HEK293 (cell line): ENCODE measurements around the gene PES1.
A peak's percentile ranks its signal among the peaks of the same experiment; 100 is the strongest.

Experiments
- CTCF ChIA-PET: fragments of 350-600 bp; formaldehyde crosslinking; extraction: SDS; loops from one replicate; lab custom pipeline; 2021; ENCODE audit warnings: antibody characterized with exemption; lab: Yijun Ruan, JAX
- POLR2A ChIA-PET: fragments of 300-600 bp; formaldehyde crosslinking; extraction: SDS; loops from one replicate; lab custom pipeline; 2020; ENCODE audit warnings: antibody characterized with exemption, inconsistent platforms; lab: Yijun Ruan, JAX
- H3K27ac ChIP-seq: fragments of 200-500 bp; sonication (Bioruptor generic); 2 replicates; pipeline ENCODE4 v1.5.1; 2014; ENCODE audit warnings: low read depth, low read length, control low read depth, inconsistent platforms; ENCODE audit errors: extremely low read depth
- H3K36me3 ChIP-seq, 2 experiments: fragments of 200-500 bp in 1 of 2; sonication (Bioruptor generic) in 1 of 2; 1 replicate in 1 of 2; 2 replicates in 1 of 2; pipeline ENCODE4 v1.5.1; 2014 to 2017; ENCODE audit warnings: inconsistent platforms in 2 of 2, low read length in 2 of 2; ENCODE audit not compliant: control insufficient read depth in 2 of 2, insufficient read depth in 1 of 2
- H3K4me1 ChIP-seq: fragments of 200-500 bp; sonication (Bioruptor generic); 2 replicates; pipeline ENCODE4 v1.5.1; 2014; ENCODE audit warnings: mild to moderate bottlenecking, low read length, inconsistent platforms; ENCODE audit not compliant: control insufficient read depth, insufficient read depth
- H3K4me3 ChIP-seq: 2 replicates; pipeline ENCODE4 v1.5.1; 2011; ENCODE audit warnings: low read depth, mild to moderate bottlenecking, control low read depth, low read length, moderate library complexity
- H3K9me3 ChIP-seq: fragments of 200-500 bp; sonication (Bioruptor generic); 2 replicates; pipeline ENCODE4 v1.5.1; 2014; ENCODE audit warnings: low read depth, low read length, inconsistent platforms; ENCODE audit not compliant: control insufficient read depth, insufficient read depth
- FEZF1 ChIP-seq: fragments of 450-650 bp; formaldehyde crosslinking; IDR thresholded peaks from 2 replicates; pipeline ENCODE4 v1.5.1; 2016; ENCODE audit warnings: missing biosample characterization, missing genetic modification characterization
- GLIS1 ChIP-seq: fragments of 450-650 bp; formaldehyde crosslinking; IDR thresholded peaks from 2 replicates; pipeline ENCODE4 v1.5.1; 2016; ENCODE audit warnings: missing biosample characterization, missing genetic modification characterization
- IKZF3 ChIP-seq: fragments of 450-650 bp; IDR thresholded peaks from 2 replicates; pipeline ENCODE4 v1.5.0; 2018; ENCODE audit warnings: missing biosample characterization, mild to moderate bottlenecking, missing genetic modification characterization, moderate library complexity
- KLF7 ChIP-seq: fragments of 450-650 bp; formaldehyde crosslinking; IDR thresholded peaks from 2 replicates; pipeline ENCODE4 v1.5.1; 2016; ENCODE audit warnings: missing biosample characterization, missing genetic modification characterization, borderline replicate concordance
- SP3 ChIP-seq: fragments of 450-650 bp; formaldehyde crosslinking; IDR thresholded peaks from 2 replicates; pipeline ENCODE4 v1.5.1; 2016; ENCODE audit warnings: missing biosample characterization, missing genetic modification characterization
- TCF7L2 ChIP-seq: IDR thresholded peaks from 2 replicates; pipeline ENCODE4 v1.6.1; 2011; ENCODE audit warnings: low read depth, mild to moderate bottlenecking, inconsistent platforms, low read length, moderate library complexity, borderline replicate concordance
- YY2 ChIP-seq: fragments of 450-650 bp; formaldehyde crosslinking; IDR thresholded peaks from 2 replicates; pipeline ENCODE4 v1.5.1; 2016; ENCODE audit warnings: missing biosample characterization, missing genetic modification characterization
- ZBTB20 ChIP-seq: fragments of 450-650 bp; formaldehyde crosslinking; IDR thresholded peaks from 2 replicates; pipeline ENCODE4 v1.5.1; 2016; ENCODE audit warnings: missing biosample characterization, missing genetic modification characterization
- ZBTB49 ChIP-seq: fragments of 450-650 bp; formaldehyde crosslinking; IDR thresholded peaks from 2 replicates; pipeline ENCODE4 v1.5.1; 2016; ENCODE audit warnings: missing biosample characterization, missing genetic modification characterization, low read depth
- ZBTB6 ChIP-seq: fragments of 450-650 bp; formaldehyde crosslinking; IDR thresholded peaks from 2 replicates; pipeline ENCODE4 v1.5.1; 2017; ENCODE audit warnings: missing biosample characterization, missing genetic modification characterization
- ZNF248 ChIP-seq: fragments of 450-650 bp; formaldehyde crosslinking; IDR thresholded peaks from 2 replicates; pipeline ENCODE4 v1.5.1; 2017; ENCODE audit warnings: missing biosample characterization, missing genetic modification characterization
- ZNF266 ChIP-seq: fragments of 450-650 bp; formaldehyde crosslinking; IDR thresholded peaks from 2 replicates; pipeline ENCODE4 v1.5.1; 2016; ENCODE audit warnings: missing biosample characterization, missing genetic modification characterization, low read depth
- ZNF274 ChIP-seq, 2 experiments: fragments of 200-500 bp in 1 of 2; fragments of 450-650 bp in 1 of 2; sonication (Bioruptor generic) in 1 of 2; formaldehyde crosslinking in 1 of 2; IDR thresholded peaks; 2 replicates each; pipeline versions ENCODE4 v1.5.1 to v1.6.1; 2014 to 2016; ENCODE audit warnings: borderline replicate concordance in 1 of 2, inconsistent platforms in 1 of 2, low read length in 1 of 2, missing biosample characterization in 1 of 2, missing genetic modification characterization in 1 of 2
- ZNF341 ChIP-seq: fragments of 450-650 bp; formaldehyde crosslinking; IDR thresholded peaks from 2 replicates; pipeline ENCODE4; 2016; ENCODE audit warnings: low read depth, missing biosample characterization, missing genetic modification characterization
- ZNF362 ChIP-seq: fragments of 450-650 bp; formaldehyde crosslinking; IDR thresholded peaks from 2 replicates; pipeline ENCODE4 v1.5.1; 2016; ENCODE audit warnings: missing biosample characterization, missing genetic modification characterization
- ZNF37A ChIP-seq: fragments of 450-650 bp; IDR thresholded peaks from 2 replicates; pipeline ENCODE4 v1.5.1; 2018; ENCODE audit warnings: missing biosample characterization, missing genetic modification characterization
- ZNF513 ChIP-seq: fragments of 450-650 bp; IDR thresholded peaks from 2 replicates; pipeline ENCODE4 v1.5.1; 2018; ENCODE audit warnings: missing biosample characterization, missing genetic modification characterization
- ZNF548 ChIP-seq: fragments of 450-650 bp; formaldehyde crosslinking; IDR thresholded peaks from 2 replicates; pipeline ENCODE4 v1.5.1; 2016; ENCODE audit warnings: missing biosample characterization, missing genetic modification characterization
- ZNF658 ChIP-seq: fragments of 450-650 bp; formaldehyde crosslinking; IDR thresholded peaks from 2 replicates; pipeline ENCODE4; 2016; ENCODE audit warnings: missing biosample characterization, missing genetic modification characterization
- ZNF792 ChIP-seq: fragments of 450-650 bp; formaldehyde crosslinking; IDR thresholded peaks from 2 replicates; pipeline ENCODE4 v1.5.1; 2016; ENCODE audit warnings: missing biosample characterization, missing genetic modification characterization

Gene PES1

GRCh38 chr22:30598986-30599385 lies 7.3 kb upstream of the PES1 start:
- no peak for TF ChIP-seq ZBTB6 (tag by site-specific recombination)
- TF ChIP-seq ZNF362 (tag by site-specific recombination) = 0 out of 2 replicates have a peak, but pooled peaks have one; percentile 0
- TF ChIP-seq, all 188 proteins: peak for 1
- H3K4me1 ChIP-seq = no peaks in the 10 kb centered on the region
- H3K4me3 ChIP-seq = no peak overlapping the region
- H3K27ac ChIP-seq = no peak overlapping the region
- POLR2A ChIA-PET = no interaction called here
- no peaks in the 10 kb centered on the region for H3K9me3 ChIP-seq
- CTCF ChIA-PET = interaction anchor here (0.6 kb wide), 1 partner anchor 17 kb away, joined by 3 read pairs; no protein-coding TSS in a partner anchor
- H3K36me3 ChIP-seq = no peaks in the 10 kb centered on the region

- TF ChIP-seq ZNF341 (no peak), ZNF37A (tag by site-specific recombination) (no peak)
- TF ChIP-seq, all 188 proteins: peak for 0
These were observed 5.2 kb upstream of the PES1 start for GRCh38 chr22:30596886-30597285.

GRCh38 chr22:30596199-30596598 lies 4.5 kb upstream of the PES1 start:
- H3K4me3 ChIP-seq = no peak overlapping the region
- no peaks in the 10 kb centered on the region for H3K9me3 ChIP-seq
- H3K27ac ChIP-seq = no peak overlapping the region
- CTCF ChIA-PET = interaction anchor here (1.1 kb wide), 1 partner anchor 8 kb away, joined by 4 read pairs; no protein-coding TSS in a partner anchor
- no peak for TF ChIP-seq ZNF274 (IDR thresholded peaks at IDR 0.05; ENCODE audit: low read length)
- no peak for TF ChIP-seq ZNF274 (tag by site-specific recombination; IDR thresholded peaks at IDR 0.05; ENCODE audit: borderline replicate concordance)
- TF ChIP-seq ZNF266 (tag by site-specific recombination) = no peak
- no peak for TF ChIP-seq IKZF3 (tag by site-specific recombination)
- no peak for TF ChIP-seq FEZF1 (tag by site-specific recombination)
- TF ChIP-seq ZNF792 (tag by site-specific recombination) = no peak
- no peak for TF ChIP-seq SP3 (tag by site-specific recombination)
- TF ChIP-seq ZNF341 = no peak
- no peak for TF ChIP-seq ZNF548
- TF ChIP-seq TCF7L2 = no peak
- TF ChIP-seq ZNF248 (tag by site-specific recombination) = no peak
- no peak for TF ChIP-seq GLIS1
- no peak for TF ChIP-seq ZNF658 (tag by site-specific recombination)
- TF ChIP-seq ZNF513 (tag by site-specific recombination) = no peak
- no peak for TF ChIP-seq KLF7 (tag by site-specific recombination)
- TF ChIP-seq YY2 (tag by site-specific recombination) = no peak
- no peak for TF ChIP-seq ZBTB49 (tag by site-specific recombination)
- TF ChIP-seq ZBTB20 (tag by site-specific recombination) = no peak
- H3K36me3 ChIP-seq = no peaks in the 10 kb centered on the region
- no peaks in the 10 kb centered on the region for H3K4me1 ChIP-seq
- POLR2A ChIA-PET = no interaction called here

More at GRCh38 chr22:30596886-30597285, 5.2 kb upstream of the PES1 start:
- Histone ChIP-seq H3K9me3 (no peaks in the 10 kb centered on the region), H3K4me1 (no peaks in the 10 kb centered on the region), H3K4me3 (no peak overlapping the region), H3K27ac (no peak overlapping the region), H3K36me3 (no peaks in the 10 kb centered on the region)
- POLR2A ChIA-PET = no interaction called here
- CTCF ChIA-PET = interaction anchor here (1.2 kb wide), 1 partner anchor 9 kb away, joined by 4 read pairs; no protein-coding TSS in a partner anchor
